CD4-positive, alpha-beta T cell treated with Interleukin-6 for 4 hours (primary cell): ENCODE measurements around the gene INTS1.

Experiments used
- DNase-seq: peaks from one replicate; pipeline ENCODE4 v3.0.0-alpha.2; 2020; ENCODE audit warnings: mixed read lengths

Gene INTS1

GRCh38 chr7:1484569-1484968, 19.6 kb downstream of the INTS1 start:
- no peak for DNase-seq

GRCh38 chr7:1483536-1484505, 20.4 kb downstream of the INTS1 start:
- no peak for DNase-seq

- DNase-seq = no peak
Observed at GRCh38 chr7:1483079-1483478, 21.1 kb downstream of the INTS1 start.

- no peak for DNase-seq
Observed at GRCh38 chr7:1481300-1481699, 22.9 kb downstream of the INTS1 start.

- no peak for DNase-seq
Observed at GRCh38 chr7:1480670-1481069, 23.5 kb downstream of the INTS1 start.

- DNase-seq = no peak
Observed at GRCh38 chr7:1479287-1479686, 24.9 kb downstream of the INTS1 start.

GRCh38 chr7:1478480-1478879, 25.7 kb downstream of the INTS1 start:
- no peak for DNase-seq

GRCh38 chr7:1476859-1477258, 27.3 kb downstream of the INTS1 start:
- DNase-seq = no peak

- no peak for DNase-seq
Observed at GRCh38 chr7:1475991-1476390, 28.2 kb downstream of the INTS1 start.

- DNase-seq = no peak
Observed at GRCh38 chr7:1475393-1475792, 28.8 kb downstream of the INTS1 start.

- no peak for DNase-seq
Observed at GRCh38 chr7:1474736-1475135, 29.5 kb downstream of the INTS1 start.

- peak; percentile 92 for DNase-seq
Observed at GRCh38 chr7:1473864-1474512, 30.2 kb downstream of the INTS1 start.

GRCh38 chr7:1470901-1471300, 33.3 kb downstream of the INTS1 start:
- no peak for DNase-seq

GRCh38 chr7:1468643-1469298, 35.4 kb downstream of the INTS1 start:
- no peak for DNase-seq

GRCh38 chr7:1468203-1468602, 36.0 kb downstream of the INTS1 start:
- no peak for DNase-seq

GRCh38 chr7:1466524-1467271, 37.5 kb downstream of the INTS1 start:
- DNase-seq = no peak

GRCh38 chr7:1464694-1465093, 39.5 kb downstream of the INTS1 start:
- no peak for DNase-seq

GRCh38 chr7:1463676-1464223, 40.4 kb downstream of the INTS1 start:
- DNase-seq = no peak

- DNase-seq = no peak
Observed at GRCh38 chr7:1461646-1462375, 42.4 kb downstream of the INTS1 start.

- no peak for DNase-seq
Observed at GRCh38 chr7:1460821-1461645, 43.2 kb downstream of the INTS1 start.
